GM23248 (cell line): ENCODE measurements around the gene NOS2.

ENCODE experiments used
- EZH2 ChIP-seq: fragments of 200-600 bp; sonication (generic); IDR thresholded peaks from 2 replicates; pipeline ENCODE4 v1.6.1; 2018; ENCODE audit warnings: antibody characterized with exemption, mild to moderate bottlenecking; ENCODE audit not compliant: insufficient read depth, poor library complexity, severe bottlenecking
- EZH2phosphoT487 ChIP-seq: fragments of 200-600 bp; sonication (generic); IDR thresholded peaks from 2 replicates; pipeline ENCODE4 v1.6.1; 2018; ENCODE audit warnings: antibody characterized with exemption, moderate library complexity, mild to moderate bottlenecking, low read depth; ENCODE audit not compliant: insufficient read depth

DNA sequence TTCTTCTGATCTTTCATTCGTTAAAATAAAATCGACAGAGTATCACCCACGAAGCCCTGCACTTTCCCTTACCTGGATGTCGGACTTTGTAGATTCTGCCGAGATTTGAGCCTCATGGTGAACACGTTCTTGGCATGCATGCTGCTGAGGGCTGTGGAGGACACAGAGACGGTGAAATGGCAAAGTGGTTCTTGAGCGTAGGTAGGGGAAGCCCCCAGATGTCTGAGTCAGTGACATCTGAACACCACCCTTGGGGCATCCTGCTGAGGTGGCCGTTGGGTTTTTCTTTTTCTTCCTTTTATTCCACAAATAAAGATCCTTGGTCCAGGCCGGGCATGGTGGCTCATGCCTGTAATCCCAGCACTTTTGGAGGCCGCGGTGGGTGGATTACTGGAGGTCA, 33.9 kb downstream of the NOS2 start:
- TF ChIP-seq EZH2phosphoT487: no peak
- TF ChIP-seq EZH2: no peak
